HepG2 (cell line): ENCODE measurements around the gene ADCY1. TPM values are rescaled to one million over a fixed set of nuclear protein-coding genes. Genes with fewer than 3 reads are reported as not detected.

Experiments used
- ATAC-seq: fragments of 200-7000 bp; cut with Tn5 transposase; 3 replicates; pipeline ENCODE4 v1.9.1; 2020; ENCODE audit warnings: mild to moderate bottlenecking, moderate library complexity
- BruUV-seq: library from RNA; stranded (reverse); fragments of 400-500 nt; replicated peaks from 2 replicates; lab custom pipeline; 2021; lab: Mats Ljungman, UMichigan
- CTCF ChIA-PET: fragments of 300-600 bp; formaldehyde crosslinking; extraction: SDS; loops from one replicate; lab custom pipeline; 2021; ENCODE audit warnings: low total read pairs, inconsistent platforms, low intra/inter-chr PET ratio; lab: Yijun Ruan, JAX
- POLR2A ChIA-PET: fragments of 350-600 bp; sonication (Branson Sonifier 250); formaldehyde crosslinking; loops from one replicate; lab custom pipeline; 2020; ENCODE audit warnings: antibody characterized with exemption, inconsistent platforms; lab: Yijun Ruan, JAX
- DNase-seq: peaks from one replicate; pipeline ENCODE4 v3.0.0-alpha.2; 2015; ENCODE audit warnings: low spot score
- FAIRE-seq: peaks from 3 replicates; lab custom pipeline; 2011; peaks lifted over from hg19 to GRCh38; lab: Jason Lieb, UNC
- H2AFZ ChIP-seq: one replicate; pipeline ENCODE4 v1.6.1; 2011; ENCODE audit warnings: low read length, inconsistent platforms
- H3K27ac ChIP-seq: fragments of 300-600 bp; 3 replicates; pipeline ENCODE4 v1.8.0; 2011; ENCODE audit warnings: mixed run types, mild to moderate bottlenecking, mixed read lengths, low read length, inconsistent platforms; ENCODE audit not compliant: insufficient read depth; ENCODE audit errors: extremely low read length
- H3K27me3 ChIP-seq, 2 experiments: fragments of 200-600 bp in 1 of 2; 2 replicates in 1 of 2; 3 replicates in 1 of 2; pipeline versions ENCODE4 v1.6.0 to v1.8.0; 2011; ENCODE audit warnings: low read length in 2 of 2, mild to moderate bottlenecking in 2 of 2, moderate library complexity in 2 of 2, inconsistent platforms in 1 of 2; ENCODE audit not compliant: insufficient read depth in 2 of 2, control insufficient read depth in 1 of 2
- H3K36me3 ChIP-seq, 2 experiments: fragments of 200-600 bp in 1 of 2; replicated peaks in 1 of 2; 2 replicates in 1 of 2; 3 replicates in 1 of 2; pipeline versions ENCODE4 v1.5.1 to v1.8.0; 2011; ENCODE audit warnings: low read length in 2 of 2, inconsistent platforms in 1 of 2; ENCODE audit not compliant: insufficient read depth in 2 of 2, control insufficient read depth in 1 of 2
- H3K4me1 ChIP-seq: 2 replicates; pipeline ENCODE4 v1.5.1; 2012; ENCODE audit warnings: low read length, inconsistent platforms; ENCODE audit not compliant: insufficient read depth
- H3K4me2 ChIP-seq: 2 replicates; pipeline ENCODE4 v1.6.0; 2011; ENCODE audit warnings: low read depth, low read length, inconsistent platforms
- H3K4me3 ChIP-seq, 3 experiments: fragments of 200-600 bp in 1 of 3; sonication (generic), shearing (Covaris generic) in 1 of 3; replicated peaks in 1 of 3; 2 replicates each; pipeline ENCODE4 v1.5.1; 2011 to 2016; ENCODE audit warnings: low read length in 3 of 3, inconsistent platforms in 2 of 3, low read depth in 2 of 3, mild to moderate bottlenecking in 2 of 3, control low read depth in 1 of 3, mixed read lengths in 1 of 3; ENCODE audit not compliant: insufficient read depth in 1 of 3
- H3K79me2 ChIP-seq: one replicate; pipeline ENCODE4 v1.6.1; 2011; ENCODE audit warnings: low read length, inconsistent platforms; ENCODE audit not compliant: insufficient read depth
- H3K9ac ChIP-seq: 2 replicates; pipeline ENCODE4 v1.6.0; 2011; ENCODE audit warnings: mild to moderate bottlenecking, low read depth, low read length, inconsistent platforms; ENCODE audit not compliant: insufficient read depth
- H3K9me3 ChIP-seq: 2 replicates; pipeline ENCODE4 v1.5.1; 2012; ENCODE audit warnings: mild to moderate bottlenecking, low read length
- H4K20me1 ChIP-seq: 2 replicates; pipeline ENCODE4 v1.6.0; 2011; ENCODE audit warnings: inconsistent platforms, mild to moderate bottlenecking, low read length, moderate library complexity; ENCODE audit not compliant: insufficient read depth
- ARNT2 ChIP-seq: sonication (generic); formaldehyde crosslinking; IDR thresholded peaks from 2 replicates; pipeline ENCODE4 v1.8.0; 2022; ENCODE audit warnings: mild to moderate bottlenecking, low read depth, missing genetic modification reagents, moderate library complexity
- GATA4 ChIP-seq: sonication (generic); IDR thresholded peaks from 2 replicates; pipeline ENCODE4 v1.6.1; 2016; ENCODE audit warnings: antibody characterized with exemption, low read depth, borderline replicate concordance
- GATAD1 ChIP-seq: IDR thresholded peaks from 2 replicates; pipeline ENCODE4 v1.6.1; 2016; ENCODE audit warnings: missing genetic modification reagents, missing compliant biosample characterization
- MAZ ChIP-seq, 2 experiments: sonication (generic) in 1 of 2; formaldehyde crosslinking in 1 of 2; IDR thresholded peaks; 2 replicates each; pipeline versions ENCODE4 v1.5.0 to v1.6.1; 2012 to 2020; ENCODE audit warnings: low read depth in 2 of 2, mild to moderate bottlenecking in 2 of 2, borderline replicate concordance in 1 of 2, improper control_type of control experiment in 1 of 2, low read length in 1 of 2, missing genetic modification reagents in 1 of 2, moderate library complexity in 1 of 2
- SIX4 ChIP-seq: sonication (generic); formaldehyde crosslinking; IDR thresholded peaks from 2 replicates; pipeline ENCODE4 v1.4.0; 2020; ENCODE audit warnings: missing genetic modification reagents
- SRSF4 ChIP-seq: fragments of 200-400 bp; formaldehyde crosslinking; IDR thresholded peaks from one replicate; pipeline ENCODE4 v1.6.1; 2018; ENCODE audit warnings: mild to moderate bottlenecking, low read depth, low read length, moderate library complexity; ENCODE audit not compliant: poor library complexity, severe bottlenecking
- U2AF2 ChIP-seq: fragments of 200-400 bp; formaldehyde crosslinking; IDR thresholded peaks from 2 replicates; pipeline ENCODE4 v1.6.1; 2017; ENCODE audit warnings: low read depth, mild to moderate bottlenecking, low read length
- ZNF776 ChIP-seq: sonication (generic); formaldehyde crosslinking; IDR thresholded peaks from 2 replicates; pipeline ENCODE4 v1.4.0; 2020; ENCODE audit warnings: mild to moderate bottlenecking, missing genetic modification reagents
- WGBS: methylation state at CpG from one replicate; pipeline ENCODE4 v1.1.6; 2017; ENCODE audit warnings: low lambda C conversion rate; 5-methylcytosine and 5-hydroxymethylcytosine counted together
- in situ Hi-C: cut with HindIII; loops from 2 replicates; pipeline ENCODE4 v1.10.0; 2017; ENCODE audit warnings: low pct_unique_long_range_greater_than_20kb; ENCODE audit not compliant: extremely low pct_ligation_motif_present
- intact Hi-C: fragments of 100-400 bp; cut with micrococcal nuclease; formaldehyde crosslinking; loops from one replicate; pipeline ENCODE4 v1.10.0; 2022; ENCODE audit not compliant: unreplicated experiment
- polyA plus RNA-seq, 8 experiments: library from polyadenylated mRNA; depleted of rRNA in 3 of 8; stranded (reverse) in 7 of 8; unstranded in 1 of 8; fragments of >200 nt; fragmentation: Illumina TruSeq in 4 of 8; extraction: Trizol in 4 of 8; gene quantifications; 2 replicates each; pipeline versions ENCODE4 v1.2.1 to v1.2.3, GENCODE V29; 2011 to 2016; ENCODE audit warnings: low read depth in 4 of 8, missing spikeins in 1 of 8, mixed read lengths in 1 of 8; ENCODE audit not compliant: insufficient read depth in 1 of 8
- total RNA-seq, 5 experiments: library from RNA; depleted of rRNA; stranded (reverse); fragments of >200 nt; fragmentation: Illumina TruSeq; extraction: Trizol; gene quantifications; 2 replicates each; pipeline ENCODE4 v1.2.3, GENCODE V29; 2016; ENCODE audit warnings: low read depth in 1 of 5
- TF ChIP-seq, protein P1 (sequence below): IDR thresholded peaks from 2 replicates; pipeline ENCODE4 v1.6.1; 2016
- TF ChIP-seq, protein P2 (sequence below): sonication (generic); formaldehyde crosslinking; IDR thresholded peaks from 2 replicates; pipeline ENCODE4 v1.4.0; 2020; ENCODE audit warnings: missing genetic modification reagents
- TF ChIP-seq, protein P3 (sequence below): sonication (generic); formaldehyde crosslinking; IDR thresholded peaks from 2 replicates; pipeline ENCODE4 v1.5.0; 2020; ENCODE audit warnings: missing genetic modification reagents
- TF ChIP-seq, protein P4 (sequence below): sonication (generic); formaldehyde crosslinking; IDR thresholded peaks from 2 replicates; pipeline ENCODE4 v1.5.1; 2020; ENCODE audit warnings: mild to moderate bottlenecking, moderate library complexity, missing genetic modification reagents

ADCY1 gene
- total and polyA plus RNA-seq, 2 of the 13 experiments (the other 11 are each of a cell fraction or from before 2014, with no cell fraction given), result 0.80 to 1.2 TPM

DNA sequence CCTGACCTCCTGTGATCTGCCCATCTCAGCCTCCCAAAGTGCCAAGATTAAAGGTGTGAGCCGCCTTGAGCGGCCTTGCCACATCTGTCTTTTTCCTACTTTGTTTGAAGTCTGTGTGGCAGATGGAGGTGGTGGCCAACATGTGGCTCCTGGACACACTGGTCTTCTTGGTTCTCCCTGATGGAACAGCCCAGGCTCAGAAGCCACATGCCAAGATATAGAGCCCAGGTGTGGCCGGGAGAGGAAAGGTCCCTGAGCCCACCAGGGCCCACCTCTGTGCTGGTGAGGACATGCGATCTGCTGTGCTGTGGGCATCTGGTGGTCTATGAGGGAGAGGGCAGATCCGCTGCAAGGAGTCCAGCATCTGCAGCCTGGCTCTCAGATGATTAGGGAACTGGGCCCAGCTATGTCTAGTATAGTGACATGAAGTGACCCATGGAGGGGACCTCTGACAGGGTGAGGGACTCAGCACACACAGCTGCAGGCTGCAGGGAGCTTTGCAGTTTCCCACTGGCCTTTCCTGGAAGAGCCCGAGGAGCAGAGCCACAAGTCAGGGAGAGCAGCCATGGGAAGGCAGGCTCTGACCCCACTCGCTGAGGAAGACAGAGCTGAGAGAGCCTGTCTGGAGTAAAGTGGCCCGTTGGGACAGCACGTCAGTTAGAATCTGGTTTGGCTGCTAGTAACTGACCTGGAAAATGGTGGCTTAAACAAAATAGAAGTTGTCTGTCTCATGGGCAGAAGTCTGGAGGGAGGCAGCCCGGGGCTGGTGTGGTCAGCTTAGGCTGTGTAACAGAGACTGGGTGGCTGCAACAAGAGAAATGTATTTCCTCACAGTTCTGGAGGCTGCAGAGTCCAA, 25.9 kb downstream of the ADCY1 start:
- CTCF ChIA-PET, result no interaction called here
- ATAC-seq, result no peak

More for the DNA sequence above, 25.9 kb downstream of the ADCY1 start:
- no peaks in the 10 kb centered on the region for H3K4me1 ChIP-seq
- intact Hi-C loops (no loop called here), in situ Hi-C loops (loop anchor here (25.0 kb wide), 1 partner anchor 438 kb away; the partner anchor contains the start of gene RAMP3)
- H3K4me3 ChIP-seq, result no peak overlapping the region
- H3K4me2 ChIP-seq, result no peak overlapping the region
- BruUV-seq, result no TSS peak
- no peak overlapping the region for H3K9ac ChIP-seq
- FAIRE-seq, result no peak
- TF ChIP-seq GATAD1 (no peak), MAZ (IDR thresholded peaks at IDR 0.05; ENCODE audit: borderline replicate concordance, low read depth, low read length) (no peak), MAZ (CRISPR knock-in tag; IDR thresholded peaks at IDR 0.05; ENCODE audit: low read depth) (no peak), ARNT2 (CRISPR knock-in tag) (no peak), SRSF4 (no peak), SIX4 (CRISPR knock-in tag) (no peak), U2AF2 (no peak), GATA4 (no peak), ZNF776 (no peak)
- TF ChIP-seq, protein P1, sequence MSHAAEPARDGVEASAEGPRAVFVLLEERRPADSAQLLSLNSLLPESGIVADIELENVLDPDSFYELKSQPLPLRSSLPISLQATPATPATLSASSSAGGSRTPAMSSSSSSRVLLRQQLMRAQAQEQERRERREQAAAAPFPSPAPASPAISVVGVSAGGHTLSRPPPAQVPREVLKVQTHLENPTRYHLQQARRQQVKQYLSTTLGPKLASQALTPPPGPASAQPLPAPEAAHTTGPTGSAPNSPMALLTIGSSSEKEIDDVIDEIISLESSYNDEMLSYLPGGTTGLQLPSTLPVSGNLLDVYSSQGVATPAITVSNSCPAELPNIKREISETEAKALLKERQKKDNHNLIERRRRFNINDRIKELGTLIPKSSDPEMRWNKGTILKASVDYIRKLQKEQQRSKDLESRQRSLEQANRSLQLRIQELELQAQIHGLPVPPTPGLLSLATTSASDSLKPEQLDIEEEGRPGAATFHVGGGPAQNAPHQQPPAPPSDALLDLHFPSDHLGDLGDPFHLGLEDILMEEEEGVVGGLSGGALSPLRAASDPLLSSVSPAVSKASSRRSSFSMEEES (CRISPR knock-in tag), result no peak
- TF ChIP-seq, protein P2, sequence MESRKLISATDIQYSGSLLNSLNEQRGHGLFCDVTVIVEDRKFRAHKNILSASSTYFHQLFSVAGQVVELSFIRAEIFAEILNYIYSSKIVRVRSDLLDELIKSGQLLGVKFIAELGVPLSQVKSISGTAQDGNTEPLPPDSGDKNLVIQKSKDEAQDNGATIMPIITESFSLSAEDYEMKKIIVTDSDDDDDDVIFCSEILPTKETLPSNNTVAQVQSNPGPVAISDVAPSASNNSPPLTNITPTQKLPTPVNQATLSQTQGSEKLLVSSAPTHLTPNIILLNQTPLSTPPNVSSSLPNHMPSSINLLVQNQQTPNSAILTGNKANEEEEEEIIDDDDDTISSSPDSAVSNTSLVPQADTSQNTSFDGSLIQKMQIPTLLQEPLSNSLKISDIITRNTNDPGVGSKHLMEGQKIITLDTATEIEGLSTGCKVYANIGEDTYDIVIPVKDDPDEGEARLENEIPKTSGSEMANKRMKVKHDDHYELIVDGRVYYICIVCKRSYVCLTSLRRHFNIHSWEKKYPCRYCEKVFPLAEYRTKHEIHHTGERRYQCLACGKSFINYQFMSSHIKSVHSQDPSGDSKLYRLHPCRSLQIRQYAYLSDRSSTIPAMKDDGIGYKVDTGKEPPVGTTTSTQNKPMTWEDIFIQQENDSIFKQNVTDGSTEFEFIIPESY (CRISPR knock-in tag), result no peak
- TF ChIP-seq, protein P3, sequence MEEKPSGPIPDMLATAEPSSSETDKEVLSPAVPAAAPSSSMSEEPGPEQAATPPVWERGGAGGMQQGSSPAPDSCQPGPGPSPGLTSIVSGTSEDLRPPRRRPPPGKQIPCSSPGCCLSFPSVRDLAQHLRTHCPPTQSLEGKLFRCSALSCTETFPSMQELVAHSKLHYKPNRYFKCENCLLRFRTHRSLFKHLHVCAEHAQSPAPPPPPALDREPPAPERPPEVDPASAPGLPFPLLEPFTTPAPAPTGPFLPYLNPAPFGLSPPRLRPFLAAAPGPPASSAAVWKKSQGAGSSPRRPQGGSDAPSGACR (CRISPR knock-in tag), result no peak
- TF ChIP-seq, protein P4, sequence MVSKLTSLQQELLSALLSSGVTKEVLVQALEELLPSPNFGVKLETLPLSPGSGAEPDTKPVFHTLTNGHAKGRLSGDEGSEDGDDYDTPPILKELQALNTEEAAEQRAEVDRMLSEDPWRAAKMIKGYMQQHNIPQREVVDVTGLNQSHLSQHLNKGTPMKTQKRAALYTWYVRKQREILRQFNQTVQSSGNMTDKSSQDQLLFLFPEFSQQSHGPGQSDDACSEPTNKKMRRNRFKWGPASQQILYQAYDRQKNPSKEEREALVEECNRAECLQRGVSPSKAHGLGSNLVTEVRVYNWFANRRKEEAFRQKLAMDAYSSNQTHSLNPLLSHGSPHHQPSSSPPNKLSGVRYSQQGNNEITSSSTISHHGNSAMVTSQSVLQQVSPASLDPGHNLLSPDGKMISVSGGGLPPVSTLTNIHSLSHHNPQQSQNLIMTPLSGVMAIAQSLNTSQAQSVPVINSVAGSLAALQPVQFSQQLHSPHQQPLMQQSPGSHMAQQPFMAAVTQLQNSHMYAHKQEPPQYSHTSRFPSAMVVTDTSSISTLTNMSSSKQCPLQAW, result no peak
- TF ChIP-seq, all 625 proteins: peak for 0
- H2AFZ ChIP-seq, result no peak overlapping the region
- H3K27me3 ChIP-seq, result peaks cover 1 to 8% of the 10 kb centered on the region in 2 experiments; a peak in 2 of 5 replicates
- DNase-seq, result no peak
- peaks cover 4% of the 10 kb centered on the region; the same call in 1 of the 2 replicates for H3K9me3 ChIP-seq
- no peak overlapping the region for H3K27ac ChIP-seq
- H3K36me3 ChIP-seq, result no peaks in the 10 kb centered on the region
- H4K20me1 ChIP-seq, result no peaks in the 10 kb centered on the region
- POLR2A ChIA-PET, result no interaction called here
- 36% methylated on average over 6 of the region's 10 CpGs for WGBS
- no peaks in the 10 kb centered on the region for H3K79me2 ChIP-seq
